UCSD-AML1 (cell line): Measurements from ENCODE around the gene NME8.

Source experiments
- DNase-seq: peaks from one replicate; lab custom pipeline; 2025; ENCODE audit not compliant: unreplicated experiment; lab: John Stamatoyannopoulos, UW

The NME8 gene

DNA sequence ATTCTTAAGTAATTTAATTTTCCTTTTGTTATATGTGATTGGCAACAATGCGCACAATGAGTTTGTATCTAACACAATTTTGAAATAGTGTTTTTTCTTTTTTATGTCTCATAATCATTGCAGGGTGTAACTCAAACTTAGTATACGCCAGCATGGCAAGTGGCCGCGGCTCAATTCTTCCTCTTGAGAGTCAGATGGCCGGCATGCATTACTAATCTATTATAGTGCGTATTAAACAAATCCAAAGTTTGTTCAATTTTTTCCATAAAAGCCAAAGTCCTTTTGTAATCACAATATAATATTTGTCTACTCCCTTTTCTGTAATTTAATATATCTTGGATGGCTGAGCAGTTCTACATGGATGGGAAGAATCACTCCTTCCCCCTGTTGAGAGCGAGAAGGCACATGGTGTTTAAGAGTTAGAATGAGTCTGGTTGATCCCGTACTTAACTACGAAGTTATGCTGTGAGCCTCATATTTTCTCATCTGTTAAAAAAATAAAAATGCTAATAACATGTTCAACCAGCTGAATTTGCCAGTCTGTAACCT is 84.7 kb downstream of the NME8 start:
- DNase-seq = no peak

DNA sequence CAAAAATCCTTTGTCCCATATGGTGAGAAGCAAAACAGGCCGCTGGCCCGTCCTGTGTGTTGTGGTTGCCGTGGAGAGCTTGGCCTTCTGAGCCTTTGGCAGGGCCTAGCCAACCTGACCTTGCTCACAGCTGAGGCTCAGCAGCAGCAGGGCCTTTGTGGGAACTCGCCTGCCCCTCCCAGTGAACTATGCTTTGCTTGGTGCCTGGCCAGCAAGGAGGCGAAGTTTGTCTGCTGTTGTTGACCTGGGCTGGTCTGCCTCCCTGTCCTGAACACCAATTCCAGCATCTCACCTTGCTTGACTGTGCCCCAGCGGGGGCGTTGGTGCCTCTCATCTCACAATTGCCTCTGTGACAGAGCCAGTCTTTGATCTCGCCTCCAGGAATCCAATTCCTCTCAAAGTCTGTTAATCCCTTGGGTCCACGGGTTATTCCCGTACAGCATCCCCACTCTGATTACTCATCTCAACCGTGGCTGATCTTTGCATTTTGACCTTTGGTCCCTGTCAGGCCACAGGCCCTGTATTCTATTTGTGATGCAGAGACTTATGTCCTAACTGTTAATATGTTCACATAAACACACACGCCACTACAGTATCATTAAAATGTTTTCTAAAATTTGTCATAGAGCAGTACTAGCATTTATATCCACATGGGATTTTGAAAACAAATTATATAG is 94.7 kb downstream of the NME8 start:
- DNase-seq = no peak

DNA sequence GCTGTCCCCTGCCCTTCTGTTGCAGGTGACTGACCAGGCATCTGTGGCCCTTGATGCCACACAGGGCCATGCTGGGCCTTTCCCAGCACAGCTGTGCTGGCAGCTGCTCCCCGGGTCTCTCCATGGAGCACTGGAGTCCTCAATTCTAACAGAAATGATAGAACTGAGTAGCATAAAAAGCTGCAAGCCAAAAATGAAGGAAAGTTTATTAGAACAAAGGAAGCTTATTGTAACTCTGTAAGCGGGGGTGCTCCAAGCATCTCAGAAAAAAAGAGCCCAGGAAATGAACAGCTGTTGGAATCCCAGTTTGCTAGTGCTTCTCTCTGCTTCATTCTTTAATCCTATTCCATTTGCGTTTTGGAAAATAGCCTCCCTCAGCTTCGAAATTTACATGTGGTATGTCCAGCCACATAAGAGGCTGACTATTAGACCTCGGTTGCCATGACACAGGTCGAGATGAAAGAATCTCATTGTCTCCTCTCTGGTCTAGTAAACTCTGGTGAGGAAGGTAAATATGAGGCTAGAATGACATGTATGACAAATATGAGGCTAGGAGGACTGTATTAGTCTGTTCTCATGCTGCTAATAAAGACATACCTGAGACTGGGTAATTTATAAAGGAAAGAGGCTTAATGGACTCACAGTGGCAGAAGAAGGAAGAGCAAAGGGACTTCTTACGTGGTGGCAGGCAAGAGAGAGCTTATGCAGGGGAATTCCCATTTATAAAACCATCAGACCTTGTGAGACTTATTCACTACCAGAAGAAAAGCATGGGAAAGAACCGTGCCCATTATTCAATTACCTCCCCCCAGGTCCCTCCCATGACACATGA is 95.7 kb downstream of the NME8 start:
- DNase-seq = no peak

DNA sequence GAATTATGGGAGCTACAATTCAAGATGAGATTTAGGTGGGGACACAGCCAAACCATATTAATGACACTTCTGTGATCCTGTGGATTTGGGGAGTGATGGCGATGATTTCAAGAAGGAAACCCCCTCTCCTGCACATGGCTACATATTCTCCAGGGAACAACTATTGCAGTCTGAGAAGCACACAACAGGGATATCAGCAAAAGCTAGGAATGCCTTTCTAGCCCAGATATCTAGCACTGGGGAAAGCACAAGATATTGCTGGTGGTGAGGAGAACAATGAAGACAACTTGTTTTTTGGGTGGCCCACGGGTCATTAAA is 96.3 kb downstream of the NME8 start:
- no peak for DNase-seq

DNA sequence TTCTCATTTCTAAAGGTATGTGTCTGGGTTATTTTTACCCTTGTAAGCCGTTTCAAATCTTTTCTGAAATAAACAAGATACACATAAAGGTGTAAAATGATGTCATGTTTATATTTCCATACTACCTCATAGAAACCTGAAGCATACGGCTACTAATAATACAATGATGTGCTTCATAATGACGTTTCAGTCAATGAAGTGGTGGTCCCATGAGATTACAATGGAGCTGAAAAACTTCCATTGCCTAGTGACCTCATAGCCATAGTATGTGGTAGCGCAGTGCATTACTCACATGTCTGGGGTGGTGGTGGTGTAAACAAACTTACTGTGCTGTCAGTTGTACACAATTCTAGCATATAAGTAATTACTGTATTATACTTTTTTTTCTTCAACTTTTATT is 96.9 kb downstream of the NME8 start:
- DNase-seq = no peak

DNA sequence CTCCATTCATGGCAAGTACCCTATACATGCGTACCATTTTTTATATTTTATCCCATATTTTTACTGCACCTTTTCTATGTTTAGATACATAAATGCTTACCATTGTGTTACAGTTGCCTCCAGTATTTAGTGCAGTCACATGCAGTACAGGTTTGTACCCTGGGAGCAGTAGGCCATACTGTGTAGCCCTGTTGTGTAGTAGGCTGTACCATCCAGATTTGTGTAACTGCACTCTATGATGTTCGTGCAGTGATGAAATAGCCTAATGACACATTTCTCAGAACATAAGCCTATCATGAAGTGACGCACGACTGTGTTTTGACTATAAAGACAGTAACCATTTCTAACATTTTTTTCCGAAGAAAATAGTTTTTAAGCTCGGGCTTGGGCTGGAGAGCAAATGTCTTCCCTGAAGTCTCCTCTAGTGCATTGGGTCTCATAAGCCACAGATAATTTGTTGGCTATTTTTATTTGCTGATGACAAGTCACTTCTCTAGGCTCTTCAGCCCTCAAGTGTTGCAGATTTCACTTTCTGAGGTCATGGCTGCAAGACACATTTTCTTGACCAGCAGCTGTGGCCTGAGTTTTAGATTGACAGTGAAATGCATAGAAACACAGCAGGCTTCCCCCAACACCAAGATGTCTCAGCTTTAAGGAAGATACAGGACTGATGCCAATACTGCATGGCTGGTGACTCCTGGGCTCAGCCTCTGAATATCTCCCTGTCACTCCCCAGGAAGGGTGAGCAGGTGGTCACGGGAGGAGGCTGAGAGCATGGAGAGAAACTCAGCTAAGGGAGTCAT is 98.9 kb downstream of the NME8 start:
- no peak for DNase-seq

DNA sequence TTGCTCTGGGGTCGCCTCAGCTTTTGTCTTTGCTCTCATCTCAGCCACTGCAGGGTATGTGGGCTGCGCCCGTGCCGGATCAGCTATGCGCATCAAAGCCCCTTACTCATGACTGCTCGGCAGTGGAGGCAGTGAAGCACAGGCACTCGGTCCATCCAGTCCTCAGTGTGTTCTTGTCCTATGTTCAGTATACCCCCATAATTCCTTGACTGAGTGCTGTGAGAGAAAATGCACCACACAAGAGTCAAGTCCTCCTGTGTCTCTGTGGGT is 99.5 kb downstream of the NME8 start:
- DNase-seq = no peak
